Neural cell (in vitro differentiated cells): ENCODE measurements around the gene ZNF366. TPM values are rescaled to one million over a fixed set of nuclear protein-coding genes. Genes with fewer than 3 reads are reported as not detected.

Experiments
- H2AFZ ChIP-seq: fragments of 200-600, 300-800 bp; sonication (generic), shearing (Covaris generic); 2 replicates; pipeline ENCODE4 v1.6.0; 2014; ENCODE audit warnings: low read depth, mild to moderate bottlenecking, antibody characterized with exemption, low read length, moderate library complexity
- H3F3A ChIP-seq: fragments of 200-600 bp; shearing (Covaris generic); 2 replicates; pipeline ENCODE4 v1.6.1; 2016; ENCODE audit warnings: mild to moderate bottlenecking, moderate library complexity, mixed read lengths, antibody characterized with exemption, low read length; ENCODE audit not compliant: insufficient read depth, poor library complexity, severe bottlenecking
- H3K27ac ChIP-seq: fragments of 200-600, 300-800 bp; sonication (generic), shearing (Covaris generic); 2 replicates; pipeline ENCODE4 v1.5.1; 2014; ENCODE audit warnings: mild to moderate bottlenecking, low read length, moderate library complexity
- H3K27me3 ChIP-seq: fragments of 300-800, 200-600 bp; sonication (generic), shearing (Covaris generic); 2 replicates; pipeline ENCODE4 v1.6.0; 2014; ENCODE audit warnings: mild to moderate bottlenecking, low read depth, low read length, moderate library complexity; ENCODE audit not compliant: insufficient read depth
- H3K36me3 ChIP-seq: fragments of 300-800, 200-600 bp; sonication (generic), shearing (Covaris generic); 2 replicates; pipeline ENCODE4 v1.5.1; 2014; ENCODE audit warnings: mild to moderate bottlenecking, antibody characterized with exemption, low read length, moderate library complexity; ENCODE audit not compliant: insufficient read depth
- H3K4me2 ChIP-seq: fragments of 300-800, 200-600 bp; sonication (generic), shearing (Covaris generic); 2 replicates; pipeline ENCODE4 v1.6.0; 2014; ENCODE audit warnings: mild to moderate bottlenecking, low read length
- H3K4me3 ChIP-seq: fragments of 300-800, 200-600 bp; sonication (generic), shearing (Covaris generic); 2 replicates; pipeline ENCODE4 v1.5.1; 2014; ENCODE audit warnings: mild to moderate bottlenecking, low read length, moderate library complexity
- H3K79me2 ChIP-seq: fragments of 200-600 bp; shearing (Covaris generic); replicated peaks from 2 replicates; pipeline ENCODE4 v1.6.0; 2014; ENCODE audit warnings: mild to moderate bottlenecking, low read length, moderate library complexity; ENCODE audit not compliant: insufficient read depth
- H3K9ac ChIP-seq: fragments of 300-800, 200-600 bp; sonication (generic), shearing (Covaris generic); 2 replicates; pipeline ENCODE4 v1.6.1; 2016; ENCODE audit warnings: mild to moderate bottlenecking, low read length, mixed read lengths
- H3K9me2 ChIP-seq: fragments of 200-600 bp; shearing (Covaris generic); 2 replicates; pipeline ENCODE4 v1.6.1; 2016; ENCODE audit warnings: mild to moderate bottlenecking, low read length, mixed read lengths; ENCODE audit not compliant: insufficient read depth
- H3K9me3 ChIP-seq: fragments of 200-600, 300-800 bp; sonication (generic), shearing (Covaris generic); 2 replicates; pipeline ENCODE4 v1.6.1; 2016; ENCODE audit warnings: mild to moderate bottlenecking, mixed run types, low read length, moderate library complexity, mixed read lengths
- H4K20me1 ChIP-seq: fragments of 200-600 bp; shearing (Covaris generic); 2 replicates; pipeline ENCODE4 v1.6.1; 2016; ENCODE audit warnings: mild to moderate bottlenecking, mixed run types; ENCODE audit not compliant: insufficient read depth
- EP300 ChIP-seq: fragments of 450-650 bp; conservative IDR thresholded peaks from 2 replicates; pipeline ENCODE4 v1.6.1; 2014; ENCODE audit warnings: antibody characterized with exemption, mild to moderate bottlenecking, moderate library complexity; ENCODE audit not compliant: poor library complexity, severe bottlenecking
- EZH2 ChIP-seq: fragments of 200-600, 300-800 bp; shearing (Covaris generic), sonication (generic); IDR thresholded peaks from 2 replicates; pipeline ENCODE4 v1.6.1; 2014; ENCODE audit warnings: antibody characterized with exemption, low read length, borderline replicate concordance, mild to moderate bottlenecking; ENCODE audit not compliant: insufficient read depth, poor library complexity, severe bottlenecking
- MXI1 ChIP-seq: fragments of 450-650 bp; conservative IDR thresholded peaks from 2 replicates; pipeline ENCODE4 v1.6.1; 2014; ENCODE audit warnings: antibody characterized with exemption, mild to moderate bottlenecking; ENCODE audit not compliant: poor library complexity, severe bottlenecking
- POLR2AphosphoS5 ChIP-seq: IDR thresholded peaks from 2 replicates; pipeline ENCODE4 v1.6.1; 2012
- RAD21 ChIP-seq: fragments of 450-650 bp; conservative IDR thresholded peaks from 2 replicates; pipeline ENCODE4 v1.6.1; 2014; ENCODE audit warnings: antibody characterized with exemption, mild to moderate bottlenecking, moderate library complexity
- SMC3 ChIP-seq: fragments of 450-650 bp; conservative IDR thresholded peaks from 2 replicates; pipeline ENCODE4 v1.6.1; 2014; ENCODE audit warnings: antibody characterized with exemption, mild to moderate bottlenecking, moderate library complexity; ENCODE audit not compliant: poor library complexity
- TAF1 ChIP-seq: IDR thresholded peaks from 2 replicates; pipeline ENCODE4 v1.6.1; 2012; ENCODE audit warnings: low read depth
- polyA plus RNA-seq: library from polyadenylated mRNA; depleted of rRNA; stranded (reverse); fragments of >200 nt; gene quantifications from 2 replicates; pipeline ENCODE4 v1.2.3, GENCODE V29; 2014
- TF ChIP-seq, protein P1 (sequence below): fragments of 450-650 bp; IDR thresholded peaks from 2 replicates; pipeline ENCODE4 v1.5.1; 2014; ENCODE audit warnings: antibody characterized with exemption, mild to moderate bottlenecking, moderate library complexity; ENCODE audit not compliant: poor library complexity, severe bottlenecking
- TF ChIP-seq, protein P2 (sequence below): IDR thresholded peaks from 2 replicates; pipeline ENCODE4 v1.6.1; 2012; ENCODE audit warnings: borderline replicate concordance

ZNF366 gene
- polyA plus RNA-seq, 1 donor from 2014 or later = not detected

DNA sequence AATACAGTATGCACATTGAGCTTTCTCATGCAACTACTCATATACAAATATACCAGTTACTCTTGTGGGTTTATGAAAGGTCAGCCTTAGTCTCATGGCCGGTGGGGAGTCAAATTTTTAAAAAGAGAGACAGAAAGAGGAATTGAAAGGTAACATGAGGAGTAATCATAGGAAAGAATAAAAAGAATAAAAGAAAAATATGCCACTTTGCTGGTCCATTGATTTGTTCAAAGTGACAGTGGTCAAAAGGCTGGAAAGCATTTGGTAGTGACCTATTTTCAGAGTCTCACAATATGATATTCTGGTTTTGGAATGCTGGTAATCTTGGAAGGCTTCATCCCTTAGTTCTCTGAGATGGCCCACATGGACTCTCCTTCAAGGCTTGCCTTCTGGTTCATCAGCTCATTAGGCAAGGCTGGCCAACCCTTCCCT, 67.0 kb downstream of the ZNF366 start:
- no peaks in the 10 kb centered on the region for H3F3A ChIP-seq
- no peak overlapping the region for H3K4me2 ChIP-seq
- H3K36me3 ChIP-seq = no peaks in the 10 kb centered on the region
- H3K9me3 ChIP-seq = no peaks in the 10 kb centered on the region
- H2AFZ ChIP-seq = no peak overlapping the region
- H3K79me2 ChIP-seq = no peaks in the 10 kb centered on the region
- no peak overlapping the region for H3K9ac ChIP-seq
- no peaks in the 10 kb centered on the region for H3K27me3 ChIP-seq
- no peaks in the 10 kb centered on the region for H3K9me2 ChIP-seq
- H3K4me3 ChIP-seq = no peak overlapping the region
- TF ChIP-seq RAD21 (no peak), EZH2 (no peak), POLR2AphosphoS5 (no peak), EP300 (no peak)
- TF ChIP-seq, protein P1, sequence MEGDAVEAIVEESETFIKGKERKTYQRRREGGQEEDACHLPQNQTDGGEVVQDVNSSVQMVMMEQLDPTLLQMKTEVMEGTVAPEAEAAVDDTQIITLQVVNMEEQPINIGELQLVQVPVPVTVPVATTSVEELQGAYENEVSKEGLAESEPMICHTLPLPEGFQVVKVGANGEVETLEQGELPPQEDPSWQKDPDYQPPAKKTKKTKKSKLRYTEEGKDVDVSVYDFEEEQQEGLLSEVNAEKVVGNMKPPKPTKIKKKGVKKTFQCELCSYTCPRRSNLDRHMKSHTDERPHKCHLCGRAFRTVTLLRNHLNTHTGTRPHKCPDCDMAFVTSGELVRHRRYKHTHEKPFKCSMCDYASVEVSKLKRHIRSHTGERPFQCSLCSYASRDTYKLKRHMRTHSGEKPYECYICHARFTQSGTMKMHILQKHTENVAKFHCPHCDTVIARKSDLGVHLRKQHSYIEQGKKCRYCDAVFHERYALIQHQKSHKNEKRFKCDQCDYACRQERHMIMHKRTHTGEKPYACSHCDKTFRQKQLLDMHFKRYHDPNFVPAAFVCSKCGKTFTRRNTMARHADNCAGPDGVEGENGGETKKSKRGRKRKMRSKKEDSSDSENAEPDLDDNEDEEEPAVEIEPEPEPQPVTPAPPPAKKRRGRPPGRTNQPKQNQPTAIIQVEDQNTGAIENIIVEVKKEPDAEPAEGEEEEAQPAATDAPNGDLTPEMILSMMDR = no peak
- H4K20me1 ChIP-seq = no peaks in the 10 kb centered on the region
- H3K27ac ChIP-seq = no peak overlapping the region

- no peak overlapping the region for H3K27ac ChIP-seq
- H3K4me3 ChIP-seq = no peak overlapping the region
- H3K27me3 ChIP-seq = no peaks in the 10 kb centered on the region
These were observed 68.0 kb downstream of the ZNF366 start for GRCh38 chr5:72439192-72439591.

More at GRCh38 chr5:72439192-72439591, 68.0 kb downstream of the ZNF366 start:
- H3F3A ChIP-seq = no peaks in the 10 kb centered on the region
- no peaks in the 10 kb centered on the region for H3K9me3 ChIP-seq
- TF ChIP-seq EZH2 (no peak), SMC3 (no peak), TAF1 (no peak), MXI1 (no peak), POLR2AphosphoS5 (no peak), RAD21 (no peak), EP300 (no peak)
- TF ChIP-seq, protein P2, sequence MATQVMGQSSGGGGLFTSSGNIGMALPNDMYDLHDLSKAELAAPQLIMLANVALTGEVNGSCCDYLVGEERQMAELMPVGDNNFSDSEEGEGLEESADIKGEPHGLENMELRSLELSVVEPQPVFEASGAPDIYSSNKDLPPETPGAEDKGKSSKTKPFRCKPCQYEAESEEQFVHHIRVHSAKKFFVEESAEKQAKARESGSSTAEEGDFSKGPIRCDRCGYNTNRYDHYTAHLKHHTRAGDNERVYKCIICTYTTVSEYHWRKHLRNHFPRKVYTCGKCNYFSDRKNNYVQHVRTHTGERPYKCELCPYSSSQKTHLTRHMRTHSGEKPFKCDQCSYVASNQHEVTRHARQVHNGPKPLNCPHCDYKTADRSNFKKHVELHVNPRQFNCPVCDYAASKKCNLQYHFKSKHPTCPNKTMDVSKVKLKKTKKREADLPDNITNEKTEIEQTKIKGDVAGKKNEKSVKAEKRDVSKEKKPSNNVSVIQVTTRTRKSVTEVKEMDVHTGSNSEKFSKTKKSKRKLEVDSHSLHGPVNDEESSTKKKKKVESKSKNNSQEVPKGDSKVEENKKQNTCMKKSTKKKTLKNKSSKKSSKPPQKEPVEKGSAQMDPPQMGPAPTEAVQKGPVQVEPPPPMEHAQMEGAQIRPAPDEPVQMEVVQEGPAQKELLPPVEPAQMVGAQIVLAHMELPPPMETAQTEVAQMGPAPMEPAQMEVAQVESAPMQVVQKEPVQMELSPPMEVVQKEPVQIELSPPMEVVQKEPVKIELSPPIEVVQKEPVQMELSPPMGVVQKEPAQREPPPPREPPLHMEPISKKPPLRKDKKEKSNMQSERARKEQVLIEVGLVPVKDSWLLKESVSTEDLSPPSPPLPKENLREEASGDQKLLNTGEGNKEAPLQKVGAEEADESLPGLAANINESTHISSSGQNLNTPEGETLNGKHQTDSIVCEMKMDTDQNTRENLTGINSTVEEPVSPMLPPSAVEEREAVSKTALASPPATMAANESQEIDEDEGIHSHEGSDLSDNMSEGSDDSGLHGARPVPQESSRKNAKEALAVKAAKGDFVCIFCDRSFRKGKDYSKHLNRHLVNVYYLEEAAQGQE = no peak
- TF ChIP-seq, protein P1 = no peak
- no peaks in the 10 kb centered on the region for H4K20me1 ChIP-seq
- H3K9me2 ChIP-seq = no peaks in the 10 kb centered on the region
- H3K4me2 ChIP-seq = no peak overlapping the region
- H3K9ac ChIP-seq = no peak overlapping the region
- no peaks in the 10 kb centered on the region for H3K36me3 ChIP-seq
- H3K79me2 ChIP-seq = no peaks in the 10 kb centered on the region
- no peak overlapping the region for H2AFZ ChIP-seq
